HCT116 (cell line): Measurements from ENCODE around the gene GUCA2A.
A peak's percentile ranks its signal among the peaks of the same experiment; 100 is the strongest.

Experiments used
- CEBPB ChIP-seq: IDR thresholded peaks from 2 replicates; pipeline ENCODE4 v1.6.1; 2012; ENCODE audit warnings: low read depth
- EGR1 ChIP-seq: IDR thresholded peaks from 2 replicates; pipeline ENCODE4 v1.6.1; 2012; ENCODE audit warnings: low read depth
- EZH2 ChIP-seq: fragments of 200-600 bp; sonication (generic); IDR thresholded peaks from 2 replicates; pipeline ENCODE4 v1.6.1; 2017; ENCODE audit warnings: antibody characterized with exemption, mixed run types
- EZH2phosphoT487 ChIP-seq: fragments of 200-600 bp; IDR thresholded peaks from 2 replicates; pipeline ENCODE4 v1.6.1; 2018; ENCODE audit warnings: antibody characterized with exemption, borderline replicate concordance
- JUND ChIP-seq: IDR thresholded peaks from 2 replicates; pipeline ENCODE4 v1.6.1; 2012
- POLR2A ChIP-seq: IDR thresholded peaks from 2 replicates; pipeline ENCODE4 v1.7.0; 2011; ENCODE audit warnings: borderline replicate concordance; ENCODE audit not compliant: insufficient read depth, insufficient read length; ENCODE audit errors: extremely low read depth
- POLR2AphosphoS5 ChIP-seq: IDR thresholded peaks from 2 replicates; pipeline ENCODE4 v1.6.1; 2011; ENCODE audit warnings: mild to moderate bottlenecking, low read depth, low read length, moderate library complexity
- SIN3A ChIP-seq: IDR thresholded peaks from 2 replicates; pipeline ENCODE4 v1.6.1; 2012; ENCODE audit warnings: low read depth
- SP1 ChIP-seq: IDR thresholded peaks from 2 replicates; pipeline ENCODE4 v1.6.1; 2012; ENCODE audit warnings: low read depth
- YY1 ChIP-seq: IDR thresholded peaks from 2 replicates; pipeline ENCODE4 v1.6.1; 2011; ENCODE audit warnings: low read length, low read depth, moderate library complexity, mild to moderate bottlenecking; ENCODE audit not compliant: insufficient replicate concordance; ENCODE audit errors: extremely low read depth
- ZNF274 ChIP-seq: fragments of 200-500 bp; sonication (Bioruptor generic); IDR thresholded peaks from 2 replicates; pipeline ENCODE4 v1.6.1; 2014; ENCODE audit warnings: mild to moderate bottlenecking, low read depth, low read length, inconsistent platforms
- TF ChIP-seq, protein P1 (sequence below), 3 experiments: fragments of 200-600 bp in 1 of 3; sonication (generic) in 1 of 3; IDR thresholded peaks in 2 of 3; conservative IDR thresholded peaks in 1 of 3; 2 replicates each; pipeline ENCODE4 v1.5.1; 2012 to 2017; ENCODE audit warnings: low read depth in 2 of 3, low read length in 2 of 3, antibody characterized with exemption in 1 of 3, borderline replicate concordance in 1 of 3, control low read depth in 1 of 3, mild to moderate bottlenecking in 1 of 3, mixed read lengths in 1 of 3, mixed run types in 1 of 3, moderate library complexity in 1 of 3; ENCODE audit not compliant: insufficient read depth in 1 of 3
- TF ChIP-seq, protein P2 (sequence below): IDR thresholded peaks from 2 replicates; pipeline ENCODE4 v1.6.1; 2012; ENCODE audit warnings: low read depth
- TF ChIP-seq, protein P3 (sequence below): IDR thresholded peaks from 2 replicates; pipeline ENCODE4 v1.6.1; 2011; ENCODE audit warnings: mild to moderate bottlenecking, low read length, moderate library complexity; ENCODE audit not compliant: insufficient replicate concordance; ENCODE audit errors: extremely low read depth

DNA sequence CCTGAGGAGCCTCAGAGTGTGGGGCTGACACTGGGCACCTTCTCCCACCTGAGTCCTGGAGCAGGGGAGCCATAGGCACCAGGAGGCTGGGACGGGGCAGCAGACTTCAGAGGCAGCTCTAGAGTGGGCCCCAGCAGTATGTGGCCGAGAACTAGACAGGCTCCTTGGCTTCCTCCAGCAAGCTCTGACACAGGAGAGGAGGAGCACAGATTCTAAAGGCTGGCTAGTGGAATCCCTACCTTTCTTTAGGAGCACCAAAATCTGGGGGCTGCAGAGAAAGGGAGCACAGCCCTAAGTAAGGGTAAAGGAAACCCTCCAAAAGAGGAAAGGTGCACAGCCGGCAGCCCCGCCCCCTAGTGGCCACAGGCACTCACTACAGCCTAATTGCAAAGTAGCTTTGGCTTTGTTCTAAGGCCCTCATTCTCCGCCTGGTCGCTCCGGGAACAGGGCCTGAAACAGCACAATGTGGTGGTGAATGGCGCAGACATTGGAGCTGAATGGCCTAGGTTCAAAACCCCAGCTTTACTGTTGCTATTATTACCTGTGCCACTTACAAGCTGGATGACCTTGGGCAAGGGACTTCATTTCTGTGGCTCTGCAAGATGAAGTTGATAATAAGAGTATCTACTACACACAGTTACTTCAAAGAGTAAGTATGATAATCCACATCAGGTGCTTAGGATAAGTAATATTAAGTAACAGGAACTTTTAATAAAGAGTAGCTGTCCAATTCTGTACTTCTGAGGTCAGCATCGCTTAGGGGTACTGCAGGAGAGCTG lies 8.8 kb upstream of the GUCA2A start:
- TF ChIP-seq, protein P1, sequence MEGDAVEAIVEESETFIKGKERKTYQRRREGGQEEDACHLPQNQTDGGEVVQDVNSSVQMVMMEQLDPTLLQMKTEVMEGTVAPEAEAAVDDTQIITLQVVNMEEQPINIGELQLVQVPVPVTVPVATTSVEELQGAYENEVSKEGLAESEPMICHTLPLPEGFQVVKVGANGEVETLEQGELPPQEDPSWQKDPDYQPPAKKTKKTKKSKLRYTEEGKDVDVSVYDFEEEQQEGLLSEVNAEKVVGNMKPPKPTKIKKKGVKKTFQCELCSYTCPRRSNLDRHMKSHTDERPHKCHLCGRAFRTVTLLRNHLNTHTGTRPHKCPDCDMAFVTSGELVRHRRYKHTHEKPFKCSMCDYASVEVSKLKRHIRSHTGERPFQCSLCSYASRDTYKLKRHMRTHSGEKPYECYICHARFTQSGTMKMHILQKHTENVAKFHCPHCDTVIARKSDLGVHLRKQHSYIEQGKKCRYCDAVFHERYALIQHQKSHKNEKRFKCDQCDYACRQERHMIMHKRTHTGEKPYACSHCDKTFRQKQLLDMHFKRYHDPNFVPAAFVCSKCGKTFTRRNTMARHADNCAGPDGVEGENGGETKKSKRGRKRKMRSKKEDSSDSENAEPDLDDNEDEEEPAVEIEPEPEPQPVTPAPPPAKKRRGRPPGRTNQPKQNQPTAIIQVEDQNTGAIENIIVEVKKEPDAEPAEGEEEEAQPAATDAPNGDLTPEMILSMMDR (IDR thresholded peaks at IDR 0.05 in 2 of 3, conservative IDR thresholded peaks at IDR 0.05 in 1 of 3; ENCODE audit: borderline replicate concordance in 1 of 3, insufficient read depth in 1 of 3, low read depth in 2 of 3, low read length in 2 of 3): peak; percentile 70 to 98 (median 93); a peak in 5 of 6 replicates
- TF ChIP-seq JUND: no peak
- TF ChIP-seq SP1: no peak
- TF ChIP-seq POLR2A: no peak
- TF ChIP-seq CEBPB: no peak
- TF ChIP-seq EZH2: no peak
- no peak for TF ChIP-seq YY1
- no peak for TF ChIP-seq ZNF274
- no peak for TF ChIP-seq POLR2AphosphoS5
- TF ChIP-seq, protein P2, sequence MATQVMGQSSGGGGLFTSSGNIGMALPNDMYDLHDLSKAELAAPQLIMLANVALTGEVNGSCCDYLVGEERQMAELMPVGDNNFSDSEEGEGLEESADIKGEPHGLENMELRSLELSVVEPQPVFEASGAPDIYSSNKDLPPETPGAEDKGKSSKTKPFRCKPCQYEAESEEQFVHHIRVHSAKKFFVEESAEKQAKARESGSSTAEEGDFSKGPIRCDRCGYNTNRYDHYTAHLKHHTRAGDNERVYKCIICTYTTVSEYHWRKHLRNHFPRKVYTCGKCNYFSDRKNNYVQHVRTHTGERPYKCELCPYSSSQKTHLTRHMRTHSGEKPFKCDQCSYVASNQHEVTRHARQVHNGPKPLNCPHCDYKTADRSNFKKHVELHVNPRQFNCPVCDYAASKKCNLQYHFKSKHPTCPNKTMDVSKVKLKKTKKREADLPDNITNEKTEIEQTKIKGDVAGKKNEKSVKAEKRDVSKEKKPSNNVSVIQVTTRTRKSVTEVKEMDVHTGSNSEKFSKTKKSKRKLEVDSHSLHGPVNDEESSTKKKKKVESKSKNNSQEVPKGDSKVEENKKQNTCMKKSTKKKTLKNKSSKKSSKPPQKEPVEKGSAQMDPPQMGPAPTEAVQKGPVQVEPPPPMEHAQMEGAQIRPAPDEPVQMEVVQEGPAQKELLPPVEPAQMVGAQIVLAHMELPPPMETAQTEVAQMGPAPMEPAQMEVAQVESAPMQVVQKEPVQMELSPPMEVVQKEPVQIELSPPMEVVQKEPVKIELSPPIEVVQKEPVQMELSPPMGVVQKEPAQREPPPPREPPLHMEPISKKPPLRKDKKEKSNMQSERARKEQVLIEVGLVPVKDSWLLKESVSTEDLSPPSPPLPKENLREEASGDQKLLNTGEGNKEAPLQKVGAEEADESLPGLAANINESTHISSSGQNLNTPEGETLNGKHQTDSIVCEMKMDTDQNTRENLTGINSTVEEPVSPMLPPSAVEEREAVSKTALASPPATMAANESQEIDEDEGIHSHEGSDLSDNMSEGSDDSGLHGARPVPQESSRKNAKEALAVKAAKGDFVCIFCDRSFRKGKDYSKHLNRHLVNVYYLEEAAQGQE: no peak
- TF ChIP-seq, protein P3, sequence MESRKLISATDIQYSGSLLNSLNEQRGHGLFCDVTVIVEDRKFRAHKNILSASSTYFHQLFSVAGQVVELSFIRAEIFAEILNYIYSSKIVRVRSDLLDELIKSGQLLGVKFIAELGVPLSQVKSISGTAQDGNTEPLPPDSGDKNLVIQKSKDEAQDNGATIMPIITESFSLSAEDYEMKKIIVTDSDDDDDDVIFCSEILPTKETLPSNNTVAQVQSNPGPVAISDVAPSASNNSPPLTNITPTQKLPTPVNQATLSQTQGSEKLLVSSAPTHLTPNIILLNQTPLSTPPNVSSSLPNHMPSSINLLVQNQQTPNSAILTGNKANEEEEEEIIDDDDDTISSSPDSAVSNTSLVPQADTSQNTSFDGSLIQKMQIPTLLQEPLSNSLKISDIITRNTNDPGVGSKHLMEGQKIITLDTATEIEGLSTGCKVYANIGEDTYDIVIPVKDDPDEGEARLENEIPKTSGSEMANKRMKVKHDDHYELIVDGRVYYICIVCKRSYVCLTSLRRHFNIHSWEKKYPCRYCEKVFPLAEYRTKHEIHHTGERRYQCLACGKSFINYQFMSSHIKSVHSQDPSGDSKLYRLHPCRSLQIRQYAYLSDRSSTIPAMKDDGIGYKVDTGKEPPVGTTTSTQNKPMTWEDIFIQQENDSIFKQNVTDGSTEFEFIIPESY: no peak
- TF ChIP-seq SIN3A: no peak
- TF ChIP-seq EGR1: no peak
- no peak for TF ChIP-seq EZH2phosphoT487
